ENCODE data around the gene CLMP. TPM values are rescaled to one million over a fixed set of nuclear protein-coding genes. Genes with fewer than 3 reads are reported as not detected.
"Not testable (repeated sequence)": the region's sequence is repeated elsewhere in the genome, so short reads cannot be mapped to it uniquely, and the experiment has no call there.

Gene CLMP
- total RNA-seq, 2 donors from 2014 or later = 3.3 to 13.2 TPM

DNA sequence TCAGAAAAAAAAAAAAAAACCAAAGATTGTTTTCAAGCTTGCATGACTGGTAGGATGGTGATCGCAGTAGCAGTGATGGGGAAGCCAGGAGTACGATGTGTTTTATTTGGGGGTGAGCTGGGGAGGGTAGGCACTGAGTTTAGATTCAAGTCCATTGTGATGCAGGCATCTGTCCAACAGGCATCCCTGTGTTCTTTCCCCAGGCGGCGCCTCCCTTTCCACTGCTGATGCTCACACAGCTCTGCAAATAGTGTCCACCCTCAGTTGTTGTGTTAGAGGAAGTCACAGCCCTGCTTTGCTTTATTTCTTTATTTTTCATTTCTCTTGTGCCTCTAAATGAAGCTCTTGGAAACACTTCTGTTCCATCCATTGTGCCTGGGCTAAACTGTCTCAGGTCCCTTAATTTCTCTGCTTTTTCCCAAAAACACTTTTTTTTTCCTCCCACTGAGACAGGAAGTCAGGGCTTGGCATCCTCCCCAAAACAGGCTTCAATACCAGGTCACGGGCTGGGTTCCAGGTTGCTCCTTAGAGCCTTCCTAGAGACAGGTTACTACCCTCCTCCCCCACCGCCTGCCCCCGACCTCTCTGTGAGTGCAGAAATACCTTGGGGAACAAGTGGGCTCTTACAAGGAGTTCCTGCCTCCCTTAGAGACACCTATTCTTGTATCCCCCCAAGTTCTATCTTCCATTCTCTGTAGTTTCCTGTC, 94.5 kb downstream of the CLMP start:
- intact Hi-C loops (cut with DNase I) = no loop called here

DNA sequence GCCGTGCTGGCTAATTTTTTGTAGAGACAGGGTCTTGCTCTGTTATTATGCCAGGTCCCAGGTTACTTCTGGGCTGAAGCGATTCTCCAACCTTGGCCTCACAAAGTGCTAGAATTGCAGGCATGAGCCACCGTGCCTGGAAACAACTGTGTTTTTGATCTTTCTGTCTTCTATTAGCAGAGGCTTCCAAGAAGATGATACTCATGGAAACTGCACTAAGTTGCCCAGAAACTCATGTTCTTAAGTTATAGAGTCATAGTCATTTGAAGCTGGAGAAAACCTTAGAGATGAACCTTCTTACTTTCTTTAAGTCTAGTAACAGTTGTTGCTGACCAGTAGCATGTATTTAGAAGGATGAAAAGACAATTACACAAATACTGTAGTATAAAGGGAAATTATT, 96.1 kb downstream of the CLMP start:
- no peaks in the 10 kb centered on the region for H3K4me1 ChIP-seq
- intact Hi-C loops (cut with DNase I) = no loop called here
- H3K9me3 ChIP-seq = no peaks in the 10 kb centered on the region
- H3K4me3 ChIP-seq = no peak overlapping the region
- no peak for DNase-seq
- no peak overlapping the region for H3K27ac ChIP-seq
- TF ChIP-seq, protein P1, sequence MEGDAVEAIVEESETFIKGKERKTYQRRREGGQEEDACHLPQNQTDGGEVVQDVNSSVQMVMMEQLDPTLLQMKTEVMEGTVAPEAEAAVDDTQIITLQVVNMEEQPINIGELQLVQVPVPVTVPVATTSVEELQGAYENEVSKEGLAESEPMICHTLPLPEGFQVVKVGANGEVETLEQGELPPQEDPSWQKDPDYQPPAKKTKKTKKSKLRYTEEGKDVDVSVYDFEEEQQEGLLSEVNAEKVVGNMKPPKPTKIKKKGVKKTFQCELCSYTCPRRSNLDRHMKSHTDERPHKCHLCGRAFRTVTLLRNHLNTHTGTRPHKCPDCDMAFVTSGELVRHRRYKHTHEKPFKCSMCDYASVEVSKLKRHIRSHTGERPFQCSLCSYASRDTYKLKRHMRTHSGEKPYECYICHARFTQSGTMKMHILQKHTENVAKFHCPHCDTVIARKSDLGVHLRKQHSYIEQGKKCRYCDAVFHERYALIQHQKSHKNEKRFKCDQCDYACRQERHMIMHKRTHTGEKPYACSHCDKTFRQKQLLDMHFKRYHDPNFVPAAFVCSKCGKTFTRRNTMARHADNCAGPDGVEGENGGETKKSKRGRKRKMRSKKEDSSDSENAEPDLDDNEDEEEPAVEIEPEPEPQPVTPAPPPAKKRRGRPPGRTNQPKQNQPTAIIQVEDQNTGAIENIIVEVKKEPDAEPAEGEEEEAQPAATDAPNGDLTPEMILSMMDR (IDR thresholded peaks at IDR 0.05) = no peak
- no peak overlapping the region for H3K9ac ChIP-seq (ENCODE audit: low read depth in 2 of 2, low read length in 2 of 2)
- no peaks in the 10 kb centered on the region for H3K36me3 ChIP-seq
- H3K27me3 ChIP-seq = no peaks in the 10 kb centered on the region

More for the DNA sequence above, 94.5 kb downstream of the CLMP start:
- H3K9ac ChIP-seq (ENCODE audit: low read depth in 2 of 2, low read length in 2 of 2) = no peak overlapping the region
- no peak overlapping the region for H3K4me3 ChIP-seq
- no peaks in the 10 kb centered on the region for H3K36me3 ChIP-seq
- no peaks in the 10 kb centered on the region for H3K27me3 ChIP-seq
- DNase-seq = no peak
- TF ChIP-seq, protein P1 (IDR thresholded peaks at IDR 0.05) = no peak
- no peak overlapping the region for H3K27ac ChIP-seq
- H3K4me1 ChIP-seq = no peaks in the 10 kb centered on the region
- no peaks in the 10 kb centered on the region for H3K9me3 ChIP-seq

DNA sequence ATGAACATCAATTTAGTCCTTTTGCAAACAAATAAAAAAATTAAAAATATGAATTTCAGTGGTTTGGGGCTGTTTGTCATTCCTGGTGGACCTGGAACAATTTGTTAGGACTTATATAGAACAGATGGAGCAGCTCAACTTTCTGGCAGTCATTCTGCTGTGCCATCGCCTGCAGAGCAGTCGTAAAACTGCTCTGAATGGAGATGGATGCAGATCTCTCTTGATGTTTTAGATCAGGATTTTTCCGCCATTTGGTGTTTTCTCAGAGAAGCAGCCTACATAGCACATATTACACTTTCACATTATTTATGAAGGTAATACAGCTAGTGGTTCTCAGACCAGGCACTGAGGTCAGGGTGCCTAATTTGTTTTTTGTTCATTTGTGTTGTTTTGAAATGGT, 101.3 kb downstream of the CLMP start:
- intact Hi-C loops (cut with DNase I) = no loop called here
- Histone ChIP-seq H3K36me3 (no peaks in the 10 kb centered on the region), H3K27ac (no peak overlapping the region), H3K9me3 (no peaks in the 10 kb centered on the region), H3K9ac (ENCODE audit: low read depth in 2 of 2, low read length in 2 of 2) (no peak overlapping the region), H3K4me3 (no peak overlapping the region), H3K4me1 (no peaks in the 10 kb centered on the region), H3K27me3 (no peaks in the 10 kb centered on the region)
- TF ChIP-seq, protein P1 (IDR thresholded peaks at IDR 0.05) = no peak
- DNase-seq = no peak

DNA sequence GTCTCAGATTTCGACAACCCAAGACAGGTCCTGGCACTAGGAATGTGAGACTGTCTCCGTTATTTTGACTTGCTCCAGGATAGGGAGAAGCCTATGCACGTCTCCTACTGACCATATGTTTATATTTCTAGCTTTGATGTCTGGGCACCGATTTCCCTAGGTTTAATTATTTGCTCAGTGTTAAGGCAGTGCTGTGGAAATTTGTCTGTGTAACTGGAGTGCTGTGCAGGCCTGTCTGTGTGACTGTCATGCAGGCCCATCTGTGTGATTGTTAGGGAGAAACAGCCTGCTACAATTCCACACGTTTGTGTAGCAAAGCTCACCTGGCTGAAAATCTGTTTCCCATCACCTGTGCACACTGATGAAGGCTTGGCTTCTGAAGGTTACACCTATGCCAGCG, 103.5 kb downstream of the CLMP start:
- no peaks in the 10 kb centered on the region for H3K27me3 ChIP-seq
- DNase-seq = no peak
- H3K36me3 ChIP-seq = no peaks in the 10 kb centered on the region
- TF ChIP-seq, protein P1 (IDR thresholded peaks at IDR 0.05) = no peak
- H3K9ac ChIP-seq (ENCODE audit: low read depth in 2 of 2, low read length in 2 of 2) = no peak overlapping the region
- intact Hi-C loops (cut with DNase I) = no loop called here
- no peaks in the 10 kb centered on the region for H3K9me3 ChIP-seq
- H3K4me3 ChIP-seq = no peak overlapping the region
- H3K27ac ChIP-seq = no peak overlapping the region
- no peaks in the 10 kb centered on the region for H3K4me1 ChIP-seq

DNA sequence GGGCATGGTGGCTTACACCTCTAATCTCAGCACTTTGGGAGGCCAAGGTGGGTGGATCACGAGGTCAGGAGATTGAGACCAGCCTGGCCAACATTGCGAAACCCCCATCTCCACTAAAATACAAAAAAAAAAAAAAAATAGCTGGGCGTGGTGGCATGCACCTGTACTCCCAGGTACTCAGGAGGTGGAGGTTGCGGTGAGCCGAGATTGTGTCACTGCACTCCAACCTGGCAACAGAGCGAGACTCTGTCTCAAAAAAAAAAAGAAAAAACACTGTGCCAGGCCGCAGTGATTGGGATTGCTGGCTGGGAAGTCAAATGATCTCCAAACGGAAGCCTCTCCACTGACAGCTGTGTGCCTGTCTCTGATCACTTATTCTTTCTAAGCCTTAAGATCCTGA, 104.9 kb downstream of the CLMP start:
- H3K27ac ChIP-seq; H3K4me1 ChIP-seq; intact Hi-C loops (cut with DNase I); H3K36me3 ChIP-seq; H3K4me3 ChIP-seq; DNase-seq; H3K27me3 ChIP-seq; H3K9me3 ChIP-seq; H3K9ac ChIP-seq (ENCODE audit: low read depth in 2 of 2, low read length in 2 of 2): not testable (repeated sequence)

DNA sequence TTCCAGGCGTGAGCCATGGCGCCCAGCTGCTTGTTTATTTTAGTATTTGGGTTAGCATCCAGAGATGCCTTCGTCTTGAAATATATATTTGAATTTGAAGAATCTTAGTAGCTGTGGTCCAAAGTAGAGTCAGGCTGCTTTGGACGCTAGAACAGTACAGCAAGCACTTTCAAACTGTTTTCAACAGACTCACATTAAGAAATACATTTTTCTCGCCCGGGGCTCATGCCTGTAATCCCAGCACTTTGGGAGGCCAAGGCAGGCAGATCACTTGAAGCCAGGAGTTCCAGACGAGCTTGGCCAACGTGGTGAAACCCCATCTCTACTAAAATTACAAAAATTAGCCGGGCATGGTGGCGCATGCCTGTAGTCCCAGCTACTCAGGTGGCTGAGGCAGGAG, 106.2 kb downstream of the CLMP start:
- H3K4me3 ChIP-seq; intact Hi-C loops (cut with DNase I); H3K36me3 ChIP-seq; H3K27ac ChIP-seq; H3K27me3 ChIP-seq; H3K9ac ChIP-seq (ENCODE audit: low read depth in 2 of 2, low read length in 2 of 2); H3K9me3 ChIP-seq; DNase-seq; H3K4me1 ChIP-seq: not testable (repeated sequence)

DNA sequence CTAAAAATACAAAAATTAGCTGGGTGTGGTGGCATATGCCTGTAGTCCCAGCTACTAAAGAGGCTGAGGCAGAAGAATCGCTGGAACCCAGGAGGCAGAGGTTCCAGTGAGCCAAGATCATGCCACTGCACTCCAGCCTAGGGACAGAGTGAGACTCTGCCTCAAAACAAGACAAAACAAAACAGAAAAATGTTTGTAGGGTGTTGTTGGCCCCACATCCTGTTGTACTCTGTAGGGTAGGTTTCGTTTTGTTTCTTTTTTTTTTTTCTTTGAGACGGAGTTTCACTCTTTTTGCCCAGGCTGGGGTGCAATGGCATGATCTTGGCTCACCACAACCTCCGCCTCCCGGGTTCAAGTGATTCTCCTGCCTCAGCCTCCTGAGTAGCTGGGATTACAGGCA, 107.4 kb downstream of the CLMP start:
- H3K27ac ChIP-seq; H3K4me1 ChIP-seq; H3K9ac ChIP-seq (ENCODE audit: low read depth in 2 of 2, low read length in 2 of 2); H3K9me3 ChIP-seq; intact Hi-C loops (cut with DNase I); H3K27me3 ChIP-seq; H3K36me3 ChIP-seq; DNase-seq; H3K4me3 ChIP-seq: not testable (repeated sequence)

Data from colonic mucosa (tissue), 4 donors.